A204.1 (cell line): ENCODE data around the gene POLDIP2.
"Not testable (repeated sequence)": the region's sequence is repeated elsewhere in the genome, so short reads cannot be mapped to it uniquely, and the experiment has no call there.

Experiments used
- FAIRE-seq: peaks from 2 replicates; lab custom pipeline; 2012; peaks lifted over from hg19 to GRCh38; lab: Jason Lieb, UNC

The POLDIP2 gene

DNA sequence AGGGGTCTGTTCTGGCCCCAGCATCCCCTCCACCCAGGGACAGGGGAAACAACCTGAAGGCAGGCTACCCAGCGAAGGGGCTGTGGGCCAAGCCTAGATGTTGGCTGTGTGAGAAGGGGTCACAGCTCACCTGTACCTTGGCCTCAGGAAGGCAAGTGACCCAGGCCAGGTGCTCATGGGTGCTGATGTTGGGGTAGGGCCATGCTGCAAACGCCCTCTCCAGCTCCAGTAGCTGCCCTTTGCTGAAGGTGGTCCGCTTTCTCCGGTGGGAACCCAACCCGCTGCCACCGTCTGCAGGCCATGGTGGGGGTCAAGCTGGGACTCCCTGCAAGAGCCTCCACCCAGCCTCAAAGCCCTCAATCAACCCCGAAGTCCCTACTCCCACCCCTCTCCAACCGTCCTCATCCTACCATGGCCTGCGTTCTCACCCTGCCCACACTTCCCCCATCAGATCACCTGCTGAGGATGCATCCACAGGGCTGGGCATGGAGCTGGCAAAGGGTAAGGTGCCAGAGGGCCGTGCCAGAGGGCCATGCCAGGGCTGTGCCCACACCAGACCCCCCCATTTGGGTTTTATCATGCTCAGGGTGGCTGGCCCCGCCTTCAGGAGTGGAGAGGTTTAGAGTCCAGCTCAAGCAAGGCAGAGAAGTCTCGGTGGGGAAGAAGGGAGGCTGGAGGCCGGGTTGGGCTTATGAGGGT is 7.5 kb upstream of the POLDIP2 start, which contains the start of gene SEBOX:
Gene SEBOX, minus strand, starts transcription at position 535 of the 699 bp plus-strand sequence. Its CDS starts 48 bp downstream, at position 487.
- no peak for FAIRE-seq

- FAIRE-seq: no peak
Measured at GRCh38 chr17:28363776-28364650, 6.7 kb upstream of the POLDIP2 start.

DNA sequence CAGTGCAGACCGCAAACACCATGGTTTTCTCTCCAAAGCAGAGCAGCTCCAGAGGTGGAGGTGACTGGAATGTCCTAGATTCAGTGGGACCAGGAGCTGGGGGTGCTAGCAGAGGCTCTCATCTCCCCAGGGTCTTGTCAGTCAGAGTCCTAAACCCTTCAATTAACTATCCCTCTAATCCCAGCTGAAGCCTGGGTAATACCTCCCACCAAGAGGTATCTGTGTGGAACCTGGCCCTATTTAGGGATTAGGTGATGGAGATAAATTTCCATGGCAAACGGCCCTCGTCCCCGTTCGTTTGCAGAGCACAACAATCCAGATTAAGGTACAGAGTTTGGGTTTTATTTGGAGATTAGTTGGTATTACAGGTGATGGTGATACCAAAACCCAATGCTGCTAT is 5.9 kb upstream of the POLDIP2 start:
- no peak for FAIRE-seq

DNA sequence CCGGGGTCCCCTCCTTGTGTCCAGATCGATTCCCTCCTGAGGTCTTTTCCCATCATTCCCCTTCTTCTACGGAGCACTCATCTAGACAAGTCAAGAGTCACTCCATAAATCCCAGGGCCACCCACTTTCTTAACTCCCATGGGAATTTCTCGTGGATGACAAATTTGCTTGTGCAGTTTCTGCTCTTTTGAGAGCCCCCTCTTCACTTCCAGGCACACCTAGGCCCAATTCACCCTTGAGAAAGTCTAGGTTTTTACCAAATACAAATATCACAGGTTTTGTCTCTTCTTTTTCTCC is 522 bp upstream of the POLDIP2 start:
- FAIRE-seq: no peak

- FAIRE-seq: no peak
Measured at GRCh38 chr17:28350271-28350670, 7.1 kb downstream of the POLDIP2 start.

- FAIRE-seq: no peak
Measured at GRCh38 chr17:28348979-28349378, 8.3 kb downstream of the POLDIP2 start.

GRCh38 chr17:28347261-28347891 is 10.0 kb downstream of the POLDIP2 start:
- no peak for FAIRE-seq

GRCh38 chr17:28346746-28347246 is 10.5 kb downstream of the POLDIP2 start:
- FAIRE-seq: no peak

- no peak for FAIRE-seq
Measured at GRCh38 chr17:28346199-28346580, 11.1 kb downstream of the POLDIP2 start.

GRCh38 chr17:28345419-28346198 is 11.7 kb downstream of the POLDIP2 start:
- FAIRE-seq: no peak

DNA sequence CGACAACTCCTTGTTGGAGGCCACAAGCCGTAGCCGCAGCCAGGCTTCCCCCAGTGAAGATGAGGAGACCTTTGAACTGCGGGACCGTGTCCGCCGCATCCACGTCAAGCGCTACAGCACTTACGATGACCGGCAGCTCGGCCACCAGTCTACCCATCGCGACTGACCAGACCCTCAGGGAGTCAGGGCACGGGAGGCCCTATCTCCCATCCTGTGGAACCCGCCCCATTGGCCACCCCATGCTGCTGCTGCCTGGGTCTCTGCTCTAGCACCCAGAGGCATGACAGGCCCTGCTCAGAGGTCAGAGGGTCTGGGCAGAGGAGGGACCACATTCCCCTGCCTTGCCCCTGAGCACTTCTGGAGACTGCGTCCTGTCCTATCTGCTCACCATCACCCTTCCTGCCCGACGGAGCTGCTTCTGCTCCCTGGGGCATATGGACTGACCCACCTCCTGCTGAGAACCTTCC is 12.9 kb downstream of the POLDIP2 start:
- FAIRE-seq: no peak

DNA sequence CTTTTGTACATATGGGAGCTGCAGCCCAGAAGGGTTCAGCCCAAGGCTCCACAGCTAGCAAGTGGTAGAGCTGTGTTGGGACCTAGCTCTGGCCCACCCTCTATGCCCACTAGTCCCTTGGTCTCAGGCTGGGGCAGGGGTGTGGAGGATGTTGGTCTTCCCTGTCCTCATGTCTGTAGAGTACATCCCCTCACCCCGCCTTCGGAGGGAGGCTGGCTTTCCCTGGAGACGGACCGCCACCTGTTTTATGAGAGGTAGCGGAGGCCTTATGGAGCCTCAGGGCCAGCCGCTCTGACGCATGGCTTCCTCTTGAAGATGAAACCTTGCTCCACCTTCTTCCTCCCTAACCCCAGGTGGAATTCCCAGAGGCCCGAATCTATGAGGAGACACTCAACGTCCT is 13.3 kb downstream of the POLDIP2 start:
- FAIRE-seq: no peak

DNA sequence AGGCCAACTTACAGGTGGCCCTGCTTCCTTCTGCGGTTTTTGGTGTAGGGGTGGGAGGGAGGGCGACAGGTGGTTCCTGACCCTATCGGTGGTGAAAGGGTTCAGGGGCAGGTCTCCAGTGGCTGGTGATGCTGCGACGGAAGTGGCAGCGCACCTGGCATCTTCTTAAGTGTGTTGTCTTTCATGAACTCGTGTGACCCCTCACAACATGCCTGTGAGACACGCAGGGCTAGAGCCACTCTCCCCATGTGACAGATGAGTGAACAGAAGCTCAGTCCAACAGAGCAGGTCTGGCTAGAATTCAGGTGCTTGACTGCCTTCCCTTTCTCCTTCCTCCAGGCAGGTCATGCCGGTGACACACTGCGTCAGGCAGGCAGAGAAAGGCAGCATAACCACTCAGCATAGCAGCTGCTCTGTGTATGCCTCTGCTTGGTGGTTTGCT is 13.8 kb downstream of the POLDIP2 start:
- FAIRE-seq: no peak

DNA sequence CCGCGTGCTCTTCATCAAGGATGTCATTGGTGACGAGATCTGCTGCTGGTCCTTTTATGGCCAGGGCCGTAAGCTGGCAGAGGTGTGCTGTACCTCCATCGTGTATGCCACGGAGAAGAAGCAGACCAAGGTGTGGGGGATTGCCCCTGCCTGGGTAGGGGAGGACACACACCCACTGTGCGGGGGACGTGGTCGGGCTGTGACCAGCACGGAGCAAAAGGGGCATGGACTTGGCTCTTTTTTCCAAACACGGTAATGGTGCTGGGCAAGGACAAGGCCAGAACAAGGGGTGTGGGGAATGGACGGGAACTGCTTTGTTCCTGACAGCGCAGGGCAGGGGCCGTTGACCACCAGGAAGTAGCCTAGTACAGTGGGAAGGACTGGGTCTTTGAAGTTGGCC is 15.0 kb downstream of the POLDIP2 start:
- FAIRE-seq: no peak

- FAIRE-seq: no peak
Measured at GRCh38 chr17:28341516-28341915, 15.8 kb downstream of the POLDIP2 start.

DNA sequence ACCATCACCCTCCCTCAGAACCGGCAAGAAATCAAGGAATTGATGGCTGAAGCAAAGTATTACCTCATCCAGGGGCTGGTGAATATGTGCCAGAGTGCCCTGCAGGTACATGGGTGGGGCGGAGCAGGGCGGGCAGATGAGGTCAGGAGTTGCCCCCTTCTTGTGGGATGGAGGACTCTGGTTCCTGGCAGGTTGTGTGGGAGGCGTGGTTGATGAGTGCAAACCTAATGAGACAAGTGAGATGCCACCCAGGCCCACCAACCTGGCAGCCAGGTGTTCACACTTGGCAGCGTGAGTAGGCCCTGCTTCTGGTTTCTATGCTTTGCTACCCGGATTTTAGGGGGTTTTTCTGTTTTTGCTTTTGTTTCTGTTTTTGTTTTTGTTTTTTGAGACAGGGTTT is 17.0 kb downstream of the POLDIP2 start:
- no peak for FAIRE-seq

DNA sequence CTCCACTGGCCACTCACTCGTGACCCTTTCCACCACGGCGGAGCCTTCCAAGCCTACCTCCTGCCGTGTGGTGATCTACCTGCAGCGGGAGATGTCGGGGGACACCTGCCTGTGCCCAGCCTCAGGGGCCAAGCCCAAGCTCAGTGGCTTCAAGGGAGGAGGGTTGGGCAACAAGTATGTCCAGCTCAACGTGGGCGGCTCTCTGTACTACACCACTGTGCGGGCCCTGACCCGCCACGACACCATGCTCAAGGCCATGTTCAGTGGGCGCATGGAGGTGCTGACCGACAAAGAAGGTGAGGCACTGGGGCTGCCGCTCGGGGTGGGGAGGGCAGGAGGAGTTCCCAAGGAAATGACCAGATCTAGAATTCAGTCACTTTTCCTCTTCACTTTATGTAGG is 17.9 kb downstream of the POLDIP2 start:
- FAIRE-seq: no peak

- not testable (repeated sequence) for FAIRE-seq
Measured at GRCh38 chr17:28338769-28339212, 18.5 kb downstream of the POLDIP2 start.

DNA sequence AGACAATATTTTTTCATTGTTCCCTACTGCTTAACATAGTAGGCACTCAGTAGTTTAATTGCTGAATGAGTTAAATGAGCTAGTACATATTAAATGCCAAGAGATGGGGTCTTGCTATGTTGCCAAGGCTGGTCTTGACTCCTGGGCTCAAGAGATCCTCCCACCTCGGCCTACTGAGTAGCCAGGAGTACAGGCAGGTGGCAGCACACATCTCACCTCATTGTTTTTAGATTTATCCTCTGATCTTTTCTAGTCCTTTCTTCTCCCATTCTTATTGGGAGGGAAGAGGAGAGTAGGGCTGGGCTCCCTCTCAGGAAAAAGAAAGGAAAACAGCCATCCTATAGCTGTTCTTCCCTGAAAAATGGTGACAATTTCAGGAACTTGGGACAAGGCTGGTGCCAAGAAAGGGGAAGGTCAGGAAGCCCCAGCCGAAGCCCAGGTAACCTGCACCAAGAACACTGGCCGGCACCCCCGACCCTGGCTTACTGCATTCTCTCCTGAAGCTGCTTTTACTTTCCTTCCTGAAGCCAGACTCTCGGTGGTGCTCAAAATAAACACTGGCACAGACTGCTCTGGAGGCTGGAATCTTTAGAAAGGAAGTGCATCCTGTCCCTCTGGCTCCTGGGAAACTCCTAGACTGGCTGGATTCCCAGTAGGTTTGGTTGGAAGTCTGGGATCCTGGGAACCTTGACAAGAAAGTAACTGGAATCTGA is 19.1 kb downstream of the POLDIP2 start:
- no peak for FAIRE-seq

DNA sequence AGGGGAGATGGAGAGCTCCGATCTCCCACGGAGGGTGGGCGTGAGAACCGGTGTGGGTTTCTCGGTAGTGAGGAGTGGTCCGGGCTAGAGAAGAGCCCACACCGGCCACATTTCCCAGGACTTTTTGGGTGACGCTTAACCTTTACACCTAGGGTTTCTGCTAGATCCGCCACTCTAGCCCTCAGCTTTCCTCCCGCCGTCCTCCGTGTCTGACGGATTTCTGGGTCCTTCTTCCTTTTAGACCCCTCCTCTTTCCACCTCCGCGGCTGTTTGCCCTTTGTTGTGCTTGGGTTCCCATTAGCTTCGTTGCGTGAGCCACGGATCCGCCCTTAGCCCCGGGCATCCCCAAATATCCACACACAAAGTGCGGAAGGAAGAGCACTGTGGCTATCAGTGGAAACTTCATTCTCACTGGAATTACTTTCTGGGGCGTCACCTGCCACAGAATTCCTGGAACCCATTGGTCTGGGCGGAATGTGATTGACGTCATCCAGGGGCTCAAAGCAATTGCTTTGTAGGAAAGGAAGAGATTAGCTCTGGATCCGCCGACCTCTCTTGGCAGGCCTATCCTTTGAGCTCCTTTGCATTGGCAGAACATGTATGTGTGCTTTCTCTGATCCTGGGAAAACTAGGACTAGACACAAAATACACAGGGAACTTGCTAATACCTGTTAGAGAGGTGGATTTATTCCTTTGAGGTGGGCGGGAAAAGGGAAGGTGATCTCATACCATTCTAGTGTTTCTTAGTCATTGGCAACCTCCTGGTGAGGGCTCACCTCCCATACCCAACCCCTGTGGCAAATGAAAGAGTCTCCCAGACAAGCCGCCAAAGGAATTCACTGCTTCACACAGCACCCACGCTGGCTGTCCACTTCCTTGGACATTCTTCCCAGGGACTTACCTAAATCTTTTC is 21.1 kb downstream of the POLDIP2 start:
- FAIRE-seq: no peak
